K562 (cell line): ENCODE results near the gene CACNA2D3. TPM values are rescaled to one million over a fixed set of nuclear protein-coding genes. Genes with fewer than 3 reads are reported as not detected.

ENCODE experiments used
- COPS2 ChIP-seq: fragments of 450-650 bp; conservative IDR thresholded peaks from 2 replicates; pipeline ENCODE4 v1.6.1; 2016; ENCODE audit warnings: mild to moderate bottlenecking, moderate library complexity
- CREM ChIP-seq: IDR thresholded peaks from 2 replicates; pipeline ENCODE4 v1.6.1; 2014; ENCODE audit warnings: antibody characterized with exemption, low read depth
- CSDE1 ChIP-seq, 2 experiments: fragments of 450-650 bp; IDR thresholded peaks; 2 replicates each; pipeline ENCODE4 v1.6.1; 2016; ENCODE audit warnings: mild to moderate bottlenecking in 1 of 2
- CTBP1 ChIP-seq: fragments of 450-650 bp; IDR thresholded peaks from 2 replicates; pipeline ENCODE4 v1.6.1; 2016; ENCODE audit warnings: borderline replicate concordance
- FOSL1 ChIP-seq: fragments of 200-800 bp; sonication (Bioruptor generic); conservative IDR thresholded peaks from 2 replicates; pipeline ENCODE4 v1.6.1; 2016; ENCODE audit warnings: missing genetic modification characterization, missing compliant biosample characterization
- GTF2B ChIP-seq: IDR thresholded peaks from 2 replicates; pipeline ENCODE4 v1.6.1; 2011; ENCODE audit not compliant: insufficient read length; ENCODE audit errors: extremely low read depth
- HMGN3 ChIP-seq: IDR thresholded peaks from 2 replicates; pipeline ENCODE4 v1.6.1; 2011; ENCODE audit warnings: borderline replicate concordance, low read depth, mild to moderate bottlenecking, mixed read lengths, low read length; ENCODE audit not compliant: insufficient read length; ENCODE audit errors: extremely low read depth
- HNRNPK ChIP-seq: fragments of 200-400 bp; formaldehyde crosslinking; IDR thresholded peaks from one replicate; pipeline ENCODE4 v1.6.1; 2018; ENCODE audit warnings: mild to moderate bottlenecking, low read depth, low read length; ENCODE audit not compliant: poor library complexity, severe bottlenecking
- JUNB ChIP-seq: fragments of 450-650 bp; formaldehyde crosslinking; conservative IDR thresholded peaks from 2 replicates; pipeline ENCODE4 v1.4.0; 2020; ENCODE audit warnings: mild to moderate bottlenecking
- JUND ChIP-seq, 2 experiments: IDR thresholded peaks; 2 replicates in 1 of 2; 3 replicates in 1 of 2; pipeline ENCODE4 v1.6.1; 2011; ENCODE audit warnings: borderline replicate concordance in 2 of 2, low read depth in 2 of 2, low read length in 2 of 2, improper control_type of control experiment in 1 of 2, missing biosample characterization in 1 of 2, missing genetic modification characterization in 1 of 2, missing genetic modification reagents in 1 of 2
- KLF13 ChIP-seq: fragments of 450-650 bp; IDR thresholded peaks from 2 replicates; pipeline ENCODE4 v1.6.1; 2016; ENCODE audit warnings: missing genetic modification characterization, low read depth, mild to moderate bottlenecking, missing compliant biosample characterization, moderate library complexity, borderline replicate concordance
- MCM3 ChIP-seq: fragments of 450-650 bp; IDR thresholded peaks from 2 replicates; pipeline ENCODE4 v1.6.1; 2016
- NCOR1 ChIP-seq: fragments of 450-650 bp; IDR thresholded peaks from 2 replicates; pipeline ENCODE4 v1.6.1; 2016; ENCODE audit warnings: mild to moderate bottlenecking, moderate library complexity
- PCBP2 ChIP-seq: fragments of 200-400 bp; formaldehyde crosslinking; IDR thresholded peaks from 2 replicates; pipeline ENCODE4 v1.6.1; 2018; ENCODE audit warnings: low read length, low read depth, mild to moderate bottlenecking, moderate library complexity; ENCODE audit not compliant: poor library complexity, severe bottlenecking
- PREB ChIP-seq: sonication (generic); formaldehyde crosslinking; IDR thresholded peaks from 2 replicates; pipeline ENCODE4 v1.8.1; 2023; ENCODE audit warnings: mild to moderate bottlenecking, missing genetic modification reagents
- SMARCB1 ChIP-seq: IDR thresholded peaks from 2 replicates; pipeline ENCODE4 v1.6.1; 2011; ENCODE audit warnings: improper control_type of control experiment, low read depth; ENCODE audit not compliant: insufficient read length
- TCF3 ChIP-seq: sonication (generic); formaldehyde crosslinking; IDR thresholded peaks from 2 replicates; pipeline ENCODE4 v1.4.0; 2020; ENCODE audit warnings: mild to moderate bottlenecking, missing genetic modification reagents
- TCF7 ChIP-seq: sonication (generic); IDR thresholded peaks from 2 replicates; pipeline ENCODE4 v1.6.1; 2016; ENCODE audit warnings: antibody characterized with exemption, borderline replicate concordance
- ZC3H8 ChIP-seq: fragments of 450-650 bp; IDR thresholded peaks from 2 replicates; pipeline ENCODE4 v1.6.1; 2017
- ZNF23 ChIP-seq: fragments of 250-450 bp; sonication (Bioruptor Pico); IDR thresholded peaks from 2 replicates; pipeline ENCODE4 v1.4.0; 2020; ENCODE audit warnings: mild to moderate bottlenecking
- ZNF347 ChIP-seq: fragments of 450-650 bp; formaldehyde crosslinking; IDR thresholded peaks from 2 replicates; pipeline ENCODE4 v1.4.0; 2020; ENCODE audit warnings: low read depth, mild to moderate bottlenecking, moderate library complexity
- ZNF384 ChIP-seq: IDR thresholded peaks from 2 replicates; pipeline ENCODE4 v1.6.1; 2012; ENCODE audit warnings: low read depth, low read length, improper control_type of control experiment
- ZNF436 ChIP-seq: fragments of 250-450, 450-650 bp; sonication (Bioruptor Pico); formaldehyde crosslinking; IDR thresholded peaks from 2 replicates; pipeline ENCODE4 v1.7.0; 2020; ENCODE audit warnings: mild to moderate bottlenecking
- ZNF444 ChIP-seq: fragments of 250-450 bp; sonication (Bioruptor Pico); IDR thresholded peaks from 2 replicates; pipeline ENCODE4 v1.4.0; 2020; ENCODE audit warnings: mild to moderate bottlenecking, moderate library complexity
- ZNF561 ChIP-seq: fragments of 450-650 bp; formaldehyde crosslinking; conservative IDR thresholded peaks from 2 replicates; pipeline ENCODE4 v1.4.0; 2020; ENCODE audit warnings: mild to moderate bottlenecking, moderate library complexity
- ZNF583 ChIP-seq: fragments of 250-450 bp; sonication (Bioruptor Pico); IDR thresholded peaks from 2 replicates; pipeline ENCODE4 v1.4.0; 2020
- ZNF584 ChIP-seq: fragments of 200-800 bp; sonication (Bioruptor generic); IDR thresholded peaks from 2 replicates; pipeline ENCODE4 v1.6.1; 2016; ENCODE audit warnings: low read depth, mild to moderate bottlenecking, missing genetic modification characterization, missing compliant biosample characterization
- ZSCAN32 ChIP-seq: fragments of 450-650 bp; formaldehyde crosslinking; IDR thresholded peaks from 2 replicates; pipeline ENCODE4 v1.4.0; 2020; ENCODE audit warnings: mild to moderate bottlenecking, moderate library complexity
- polyA plus RNA-seq, 8 experiments: library from polyadenylated mRNA; depleted of rRNA in 4 of 8; stranded (reverse) in 5 of 8; unstranded in 3 of 8; fragments of >200 nt; fragmentation: Nextera tagmentation in 2 of 8; fragmentation: Illumina TruSeq in 1 of 8; extraction: Ambion mirVana in 2 of 8; extraction: Trizol in 1 of 8; gene quantifications; 2 replicates each; pipeline versions ENCODE4 v1.2.1 to v1.2.3, GENCODE V29; 2011 to 2014; ENCODE audit warnings: inconsistent platforms in 1 of 8, missing spikeins in 1 of 8
- total RNA-seq, 7 experiments: library from RNA; depleted of rRNA in 6 of 7; stranded (reverse); fragments of >200 nt in 6 of 7; fragmentation: Illumina TruSeq in 2 of 7; extraction: Trizol in 2 of 7; gene quantifications; 2 replicates each; pipeline versions ENCODE4 v1.2.1 to v1.2.3, GENCODE V29; 2011 to 2021; ENCODE audit warnings: low replicate concordance in 1 of 7
- TF ChIP-seq, protein P1 (sequence below): sonication (generic); formaldehyde crosslinking; IDR thresholded peaks from 2 replicates; pipeline ENCODE4 v1.8.0; 2022; ENCODE audit warnings: mild to moderate bottlenecking, missing genetic modification reagents, borderline replicate concordance

The CACNA2D3 gene
- total and polyA plus RNA-seq, 9 of the 15 experiments (the other 6 are each of a cell fraction or from before 2014, with no cell fraction given), result 0.01 TPM; not detected in 8

DNA sequence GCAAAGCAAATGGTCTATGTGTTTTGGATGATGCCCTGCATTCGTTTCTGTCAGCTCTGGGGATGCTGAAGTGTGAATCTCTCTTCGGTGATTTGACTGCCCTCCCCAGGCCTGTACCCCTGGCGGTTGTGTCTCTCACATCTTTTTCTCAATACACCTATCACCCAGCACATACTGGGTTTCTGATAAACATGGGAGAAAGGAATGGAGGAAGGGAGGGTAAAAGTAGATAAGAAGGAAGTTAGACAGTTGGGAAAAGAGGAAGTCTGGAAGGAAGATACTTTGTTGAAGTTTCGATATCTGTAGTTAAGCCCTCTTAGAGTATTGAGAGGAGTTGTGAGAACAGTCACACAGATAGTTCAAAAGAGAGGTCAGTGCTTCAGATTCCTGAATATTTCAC lies 841.3 kb downstream of the CACNA2D3 start (continued):
- TF ChIP-seq NCOR1 (0 out of 2 replicates have a peak, but pooled peaks have one; percentile 8), ZNF583 (CRISPR knock-in tag) (no peak), ZNF384 (no peak), ZNF444 (CRISPR knock-in tag) (no peak), ZNF347 (CRISPR knock-in tag) (no peak), FOSL1 (tag) (no peak), ZNF436 (CRISPR knock-in tag) (no peak), HNRNPK (no peak), TCF7 (no peak), COPS2 (no peak), TCF3 (CRISPR knock-in tag) (peak; percentile 32; the same call in 1 of the 2 replicates), KLF13 (tag) (no peak), SMARCB1 (no peak), ZNF23 (CRISPR knock-in tag) (no peak), CTBP1 (peak; percentile 62; the same call in 1 of the 2 replicates), JUNB (CRISPR knock-in tag) (no peak), MCM3 (no peak), ZNF561 (no peak), CREM (no peak), ZSCAN32 (CRISPR knock-in tag) (no peak), JUND (IDR thresholded peaks at IDR 0.05; ENCODE audit: borderline replicate concordance, low read depth, low read length) (no peak), JUND (tag; IDR thresholded peaks at IDR 0.05; ENCODE audit: borderline replicate concordance, low read depth, low read length) (no peak), GTF2B (no peak), ZNF584 (no peak), CSDE1 (IDR thresholded peaks at IDR 0.05) (no peak), PCBP2 (no peak), PREB (CRISPR knock-in tag) (no peak), ZC3H8 (no peak), HMGN3 (no peak)
- TF ChIP-seq, protein P1, sequence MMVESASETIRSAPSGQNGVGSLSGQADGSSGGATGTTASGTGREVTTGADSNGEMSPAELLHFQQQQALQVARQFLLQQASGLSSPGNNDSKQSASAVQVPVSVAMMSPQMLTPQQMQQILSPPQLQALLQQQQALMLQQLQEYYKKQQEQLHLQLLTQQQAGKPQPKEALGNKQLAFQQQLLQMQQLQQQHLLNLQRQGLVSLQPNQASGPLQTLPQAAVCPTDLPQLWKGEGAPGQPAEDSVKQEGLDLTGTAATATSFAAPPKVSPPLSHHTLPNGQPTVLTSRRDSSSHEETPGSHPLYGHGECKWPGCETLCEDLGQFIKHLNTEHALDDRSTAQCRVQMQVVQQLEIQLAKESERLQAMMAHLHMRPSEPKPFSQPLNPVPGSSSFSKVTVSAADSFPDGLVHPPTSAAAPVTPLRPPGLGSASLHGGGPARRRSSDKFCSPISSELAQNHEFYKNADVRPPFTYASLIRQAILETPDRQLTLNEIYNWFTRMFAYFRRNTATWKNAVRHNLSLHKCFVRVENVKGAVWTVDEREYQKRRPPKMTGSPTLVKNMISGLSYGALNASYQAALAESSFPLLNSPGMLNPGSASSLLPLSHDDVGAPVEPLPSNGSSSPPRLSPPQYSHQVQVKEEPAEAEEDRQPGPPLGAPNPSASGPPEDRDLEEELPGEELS (CRISPR knock-in tag), result no peak
